Inferior parietal cortex (tissue), 1 donor: ENCODE results near the gene LINC00237.
A peak's percentile ranks its signal among the peaks of the same experiment; 100 is the strongest.

ENCODE experiments used
- DNase-seq: peaks from one replicate; pipeline ENCODE4 v3.0.0-alpha.2; 2016; ENCODE audit errors: extremely low spot score

The LINC00237 gene

GRCh38 chr20:21096321-21097043, 9.7 kb downstream of the LINC00237 start:
- peak; percentile 50 for DNase-seq

- DNase-seq, result no peak
Measured at GRCh38 chr20:21092806-21093205, 13.4 kb downstream of the LINC00237 start.

GRCh38 chr20:21090721-21091120, 15.4 kb downstream of the LINC00237 start:
- no peak for DNase-seq

- DNase-seq, result peak; percentile 36
Measured at GRCh38 chr20:21090111-21090618, 16.0 kb downstream of the LINC00237 start.

- no peak for DNase-seq
Measured at GRCh38 chr20:21089391-21089790, 16.8 kb downstream of the LINC00237 start.

- DNase-seq, result no peak
Measured at GRCh38 chr20:21087862-21088540, 18.2 kb downstream of the LINC00237 start.

GRCh38 chr20:21083825-21084325, 22.3 kb downstream of the LINC00237 start:
- DNase-seq, result no peak

GRCh38 chr20:21082584-21082983, 23.6 kb downstream of the LINC00237 start:
- DNase-seq, result no peak

GRCh38 chr20:21077809-21078345, 28.3 kb downstream of the LINC00237 start:
- no peak for DNase-seq

GRCh38 chr20:21076073-21076472, 30.1 kb downstream of the LINC00237 start:
- DNase-seq, result no peak

GRCh38 chr20:21075471-21075870, 30.7 kb downstream of the LINC00237 start:
- no peak for DNase-seq

- DNase-seq, result no peak
Measured at GRCh38 chr20:21074605-21075336, 31.4 kb downstream of the LINC00237 start.

- no peak for DNase-seq
Measured at GRCh38 chr20:21067255-21067654, 38.9 kb downstream of the LINC00237 start.

GRCh38 chr20:21064924-21065323, 41.2 kb downstream of the LINC00237 start:
- no peak for DNase-seq

- DNase-seq, result no peak
Measured at GRCh38 chr20:21063276-21063675, 42.9 kb downstream of the LINC00237 start.

GRCh38 chr20:21053002-21053762, 53.0 kb downstream of the LINC00237 start:
- DNase-seq, result peak; percentile 11

- DNase-seq, result no peak
Measured at GRCh38 chr20:21052686-21053001, 53.5 kb downstream of the LINC00237 start.

- no peak for DNase-seq
Measured at GRCh38 chr20:21052241-21052640, 53.9 kb downstream of the LINC00237 start.

GRCh38 chr20:21050710-21051109, 55.4 kb downstream of the LINC00237 start:
- DNase-seq, result no peak

- no peak for DNase-seq
Measured at GRCh38 chr20:21049305-21049828, 56.8 kb downstream of the LINC00237 start.

GRCh38 chr20:21048841-21049273, 57.3 kb downstream of the LINC00237 start:
- DNase-seq, result peak; percentile 34
